Mesothelial cell of epicardium (in vitro differentiated cells): Measurements from ENCODE around the gene NFAM1. TPM values are rescaled to one million over a fixed set of nuclear protein-coding genes. Genes with fewer than 3 reads are reported as not detected.

Experiments used
- DNase-seq, 2 experiments: peaks; one replicate each; pipeline ENCODE4 v3.0.0; 2021; ENCODE audit warnings: low spot score in 2 of 2; ENCODE audit not compliant: unreplicated experiment in 2 of 2
- H3K27ac Mint-ChIP-seq: 2 replicates; pipeline ENCODE4 v1.8.0; 2021; ENCODE audit warnings: mixed read lengths
- H3K27me3 Mint-ChIP-seq: 2 replicates; pipeline ENCODE4 v1.8.0; 2021; ENCODE audit warnings: low read depth, mixed read lengths
- H3K36me3 Mint-ChIP-seq: 2 replicates; pipeline ENCODE4 v1.8.0; 2021; ENCODE audit warnings: mixed read lengths
- H3K4me1 Mint-ChIP-seq: 2 replicates; pipeline ENCODE4 v1.8.0; 2021; ENCODE audit warnings: mixed read lengths
- H3K4me3 Mint-ChIP-seq: 2 replicates; pipeline ENCODE4 v1.8.0; 2021; ENCODE audit warnings: mild to moderate bottlenecking, moderate library complexity, mixed read lengths
- H3K9me3 Mint-ChIP-seq: 2 replicates; pipeline ENCODE4 v1.8.0; 2021; ENCODE audit warnings: mixed read lengths
- CTCF ChIP-seq: fragments of 200-600 bp; sonication (generic); IDR thresholded peaks from one replicate; pipeline ENCODE4 v1.5.0; 2021; ENCODE audit warnings: antibody characterized with exemption; ENCODE audit not compliant: unreplicated experiment
- total RNA-seq: library from RNA; stranded (reverse); gene quantifications from 3 replicates; pipeline ENCODE4 v1.2.1, GENCODE V29; 2021

The NFAM1 gene
- total RNA-seq, 1 donor from 2014 or later: 0.34 TPM

GRCh38 chr22:42396621-42397331 lies 35.4 kb downstream of the NFAM1 start:
- Mint-ChIP-seq H3K27ac (no peak overlapping the region), H3K4me1 (peaks cover 4% of the 10 kb centered on the region), H3K27me3 (peaks cover 6% of the 10 kb centered on the region), H3K9me3 (no peaks in the 10 kb centered on the region), H3K36me3 (no peaks in the 10 kb centered on the region), H3K4me3 (no peak overlapping the region)
- no peak for DNase-seq
- TF ChIP-seq CTCF: no peak

- no peak overlapping the region for H3K27ac Mint-ChIP-seq
Observed at GRCh38 chr22:42389143-42389542, 43.1 kb downstream of the NFAM1 start.

GRCh38 chr22:42388130-42388797 lies 43.9 kb downstream of the NFAM1 start:
- no peak for DNase-seq
- Mint-ChIP-seq H3K4me3 (no peak overlapping the region), H3K9me3 (no peaks in the 10 kb centered on the region), H3K27me3 (peaks cover 8% of the 10 kb centered on the region), H3K27ac (no peak overlapping the region), H3K36me3 (no peaks in the 10 kb centered on the region), H3K4me1 (no peaks in the 10 kb centered on the region)
- no peak for TF ChIP-seq CTCF

More at GRCh38 chr22:42389143-42389542, 43.1 kb downstream of the NFAM1 start:
- no peak for TF ChIP-seq CTCF
- H3K4me3 Mint-ChIP-seq: no peak overlapping the region
- no peaks in the 10 kb centered on the region for H3K4me1 Mint-ChIP-seq
- peaks cover 8% of the 10 kb centered on the region for H3K27me3 Mint-ChIP-seq
- no peaks in the 10 kb centered on the region for H3K36me3 Mint-ChIP-seq
- DNase-seq: no peak
- no peaks in the 10 kb centered on the region for H3K9me3 Mint-ChIP-seq

- no peaks in the 10 kb centered on the region for H3K4me1 Mint-ChIP-seq
- DNase-seq: no peak
- H3K27ac Mint-ChIP-seq: no peak overlapping the region
- no peaks in the 10 kb centered on the region for H3K36me3 Mint-ChIP-seq
- H3K9me3 Mint-ChIP-seq: no peaks in the 10 kb centered on the region
- H3K4me3 Mint-ChIP-seq: no peak overlapping the region
- no peak for TF ChIP-seq CTCF
- peaks cover 8% of the 10 kb centered on the region for H3K27me3 Mint-ChIP-seq
Observed at GRCh38 chr22:42387631-42388030, 44.6 kb downstream of the NFAM1 start.

GRCh38 chr22:42385696-42386095 lies 46.5 kb downstream of the NFAM1 start:
- Mint-ChIP-seq H3K27ac (no peak overlapping the region), H3K4me3 (no peak overlapping the region)
- no peak for TF ChIP-seq CTCF

More at GRCh38 chr22:42385696-42386095, 46.5 kb downstream of the NFAM1 start:
- Mint-ChIP-seq H3K36me3 (no peaks in the 10 kb centered on the region), H3K9me3 (no peaks in the 10 kb centered on the region), H3K27me3 (no peaks in the 10 kb centered on the region), H3K4me1 (peaks cover 3% of the 10 kb centered on the region)
- DNase-seq: no peak
